C4-2B (cell line): ENCODE data around the gene PHAX.
A peak's percentile ranks its signal among the peaks of the same experiment; 100 is the strongest.
"Not testable (repeated sequence)": the region's sequence is repeated elsewhere in the genome, so short reads cannot be mapped to it uniquely, and the experiment has no call there.

Experiments used
- H3K27ac ChIP-seq: fragments of 450-650 bp; 2 replicates; pipeline ENCODE4 v1.5.1; 2017
- CTCF ChIP-seq: fragments of 450-650 bp; conservative IDR thresholded peaks from 2 replicates; pipeline ENCODE4 v1.5.1; 2017; ENCODE audit warnings: mild to moderate bottlenecking
- ZFX ChIP-seq: fragments of 450-650 bp; IDR thresholded peaks from 2 replicates; pipeline ENCODE4 v1.6.1; 2017

PHAX gene

GRCh38 chr5:126600631-126601511 lies at the start of gene PHAX:
Gene PHAX, plus strand, starts transcription at chr5:126600947. Its CDS starts 16 bp downstream, at chr5:126600963.
- peak within 1 kb of the TSS; percentile 91 for H3K27ac ChIP-seq
- peak; percentile 74 for TF ChIP-seq ZFX
- TF ChIP-seq CTCF = peak; percentile 98

GRCh38 chr5:126552614-126553013 lies 48.1 kb upstream of the PHAX start:
- TF ChIP-seq CTCF (no peak), ZFX (no peak)
- no peak overlapping the region for H3K27ac ChIP-seq

GRCh38 chr5:126555101-126555500 lies 45.6 kb upstream of the PHAX start:
- H3K27ac ChIP-seq = not testable (repeated sequence)

- TF ChIP-seq ZFX (no peak), CTCF (no peak)
- H3K27ac ChIP-seq = no peak overlapping the region
These were observed 38.8 kb upstream of the PHAX start for GRCh38 chr5:126561908-126562307.

GRCh38 chr5:126562823-126563222 lies 37.9 kb upstream of the PHAX start:
- TF ChIP-seq CTCF (no peak), ZFX (no peak)
- H3K27ac ChIP-seq = no peak overlapping the region

GRCh38 chr5:126568206-126568755 lies 32.5 kb upstream of the PHAX start:
- H3K27ac ChIP-seq = no peak overlapping the region
- no peak for TF ChIP-seq ZFX
- no peak for TF ChIP-seq CTCF

GRCh38 chr5:126575644-126576043 lies 25.1 kb upstream of the PHAX start:
- TF ChIP-seq CTCF (no peak), ZFX (no peak)
- H3K27ac ChIP-seq = no peak overlapping the region
